Mucosa of rectum (tissue), 2 donors: ENCODE results near the gene MTHFD1L.

Experiments
- H3K27ac ChIP-seq, 2 donors: one replicate each; pipeline ENCODE4 v1.7.0; 2013; ENCODE audit warnings: inconsistent platforms in 2 of 2, low read depth in 2 of 2, low read length in 2 of 2
- H3K27me3 ChIP-seq, 2 donors: one replicate each; pipeline ENCODE4 v1.7.0; 2013; ENCODE audit warnings: low read length in 2 of 2; ENCODE audit not compliant: control insufficient read depth in 2 of 2, insufficient read depth in 2 of 2
- H3K36me3 ChIP-seq, 2 donors: one replicate each; pipeline ENCODE4 v1.7.0; 2013; ENCODE audit warnings: low read length in 2 of 2; ENCODE audit not compliant: control insufficient read depth in 2 of 2, insufficient read depth in 2 of 2
- H3K4me1 ChIP-seq, 2 donors: one replicate each; pipeline ENCODE4 v1.7.0; 2013; ENCODE audit warnings: low read length in 2 of 2, mild to moderate bottlenecking in 1 of 2; ENCODE audit not compliant: control insufficient read depth in 2 of 2, insufficient read depth in 2 of 2
- H3K4me3 ChIP-seq, 2 donors: one replicate each; pipeline ENCODE4 v1.7.0; 2013; ENCODE audit warnings: low read length in 2 of 2
- H3K9ac ChIP-seq, 2 donors: one replicate each; pipeline ENCODE4 v1.7.0; 2013; ENCODE audit warnings: low read length in 2 of 2, low read depth in 1 of 2, mild to moderate bottlenecking in 1 of 2
- H3K9me3 ChIP-seq, 2 donors: one replicate each; pipeline ENCODE4 v1.7.0; 2013; ENCODE audit warnings: low read length in 2 of 2; ENCODE audit not compliant: control insufficient read depth in 2 of 2
- donor health status: healthy.
- donor health status: Normal muscosa, but diverticular disease.

MTHFD1L gene

GRCh38 chr6:151142676-151143075 lies 277.2 kb downstream of the MTHFD1L start:
- Histone ChIP-seq H3K4me1 (no peaks in the 10 kb centered on the region), H3K4me3 (no peak overlapping the region), H3K27ac (no peak overlapping the region)

DNA sequence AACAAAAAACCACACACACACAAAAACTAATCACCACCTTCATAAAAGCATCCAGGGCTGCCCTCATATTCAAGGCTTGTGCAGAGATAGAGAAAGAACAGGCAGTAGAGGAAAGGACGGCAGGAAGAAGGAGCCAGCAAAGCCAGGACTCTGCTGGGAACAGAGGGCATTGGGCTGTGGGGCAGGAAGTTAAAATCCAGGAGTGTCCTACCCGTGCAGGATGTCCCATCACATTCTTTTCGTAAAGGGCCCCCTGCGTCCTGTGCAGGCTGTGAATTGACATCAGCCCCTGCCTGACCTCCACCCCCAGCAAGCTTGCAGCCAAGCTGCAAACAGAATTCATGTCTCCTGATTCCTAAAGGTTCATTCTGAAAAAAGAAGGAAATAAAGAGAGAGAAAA lies 277.8 kb downstream of the MTHFD1L start:
- Histone ChIP-seq H3K27me3 (no peaks in the 10 kb centered on the region), H3K36me3 (no peaks in the 10 kb centered on the region), H3K4me3 (no peak overlapping the region), H3K9me3 (no peaks in the 10 kb centered on the region), H3K4me1 (no peaks in the 10 kb centered on the region), H3K9ac (no peak overlapping the region), H3K27ac (no peak overlapping the region)

More at GRCh38 chr6:151142676-151143075, 277.2 kb downstream of the MTHFD1L start:
- no peaks in the 10 kb centered on the region for H3K9me3 ChIP-seq
- H3K9ac ChIP-seq, result no peak overlapping the region
- H3K36me3 ChIP-seq, result no peaks in the 10 kb centered on the region
- no peaks in the 10 kb centered on the region for H3K27me3 ChIP-seq

DNA sequence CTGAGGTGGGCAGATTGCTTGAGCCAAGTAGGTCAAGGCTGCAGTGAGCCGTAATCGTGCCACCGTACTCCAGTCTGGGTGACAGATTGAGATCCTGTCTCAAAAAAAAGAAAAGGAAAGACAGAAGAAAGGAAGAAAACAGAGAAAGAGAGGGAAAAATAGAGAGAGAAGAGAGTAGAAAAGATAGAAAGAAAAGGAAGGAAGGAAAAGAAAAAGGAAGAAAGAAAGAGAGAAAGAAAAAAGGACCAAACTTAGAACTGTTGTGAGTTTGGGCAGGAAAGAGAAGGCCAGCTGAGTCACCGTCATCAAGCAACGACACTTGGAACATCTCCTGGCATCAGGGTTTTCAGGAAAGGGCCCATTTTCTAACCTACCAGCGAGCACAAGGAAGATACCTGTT lies 278.3 kb downstream of the MTHFD1L start:
- Histone ChIP-seq H3K27ac (no peak overlapping the region), H3K9me3 (no peaks in the 10 kb centered on the region), H3K4me3 (no peak overlapping the region), H3K4me1 (no peaks in the 10 kb centered on the region), H3K27me3 (no peaks in the 10 kb centered on the region), H3K36me3 (no peaks in the 10 kb centered on the region), H3K9ac (no peak overlapping the region)

- Histone ChIP-seq H3K27me3 (no peaks in the 10 kb centered on the region), H3K9ac (no peak overlapping the region), H3K4me3 (no peak overlapping the region), H3K27ac (no peak overlapping the region), H3K36me3 (no peaks in the 10 kb centered on the region), H3K4me1 (no peaks in the 10 kb centered on the region), H3K9me3 (no peaks in the 10 kb centered on the region)
Observed at GRCh38 chr6:151147118-151147832, 281.8 kb downstream of the MTHFD1L start.

GRCh38 chr6:151148111-151148510 lies 282.6 kb downstream of the MTHFD1L start:
- Histone ChIP-seq H3K9me3 (no peaks in the 10 kb centered on the region), H3K4me3 (no peak overlapping the region), H3K27ac (no peak overlapping the region), H3K36me3 (no peaks in the 10 kb centered on the region), H3K27me3 (no peaks in the 10 kb centered on the region), H3K4me1 (no peaks in the 10 kb centered on the region), H3K9ac (no peak overlapping the region)

- Histone ChIP-seq H3K27me3 (no peaks in the 10 kb centered on the region), H3K9me3 (no peaks in the 10 kb centered on the region), H3K4me3 (no peak overlapping the region), H3K36me3 (no peaks in the 10 kb centered on the region), H3K4me1 (no peaks in the 10 kb centered on the region), H3K9ac (no peak overlapping the region), H3K27ac (no peak overlapping the region)
Observed at GRCh38 chr6:151149793-151150192, 284.3 kb downstream of the MTHFD1L start.
